ES-I3 (cell line): ENCODE data around the gene POLDIP2.

Experiments used
- H3K36me3 ChIP-seq: 2 replicates; pipeline ENCODE4 v1.6.1; 2013; ENCODE audit warnings: mild to moderate bottlenecking, low read length, control low read depth, moderate library complexity; ENCODE audit not compliant: insufficient read depth
- H3K4me1 ChIP-seq: 2 replicates; pipeline ENCODE4 v1.6.1; 2013; ENCODE audit warnings: mild to moderate bottlenecking, control low read depth, low read length; ENCODE audit not compliant: insufficient read depth
- H3K9ac ChIP-seq: 2 replicates; pipeline ENCODE4 v1.6.1; 2013; ENCODE audit warnings: low read depth, mild to moderate bottlenecking, low read length, moderate library complexity
- H3K9me3 ChIP-seq: 2 replicates; pipeline ENCODE4 v1.6.1; 2013; ENCODE audit warnings: mild to moderate bottlenecking, low read length, moderate library complexity; ENCODE audit not compliant: control insufficient read depth, insufficient read depth

POLDIP2 gene

GRCh38 chr17:28315846-28316705 is 41.3 kb downstream of the POLDIP2 start:
- Histone ChIP-seq H3K4me1 (peaks cover 10% of the 10 kb centered on the region; the same call in 1 of the 2 replicates), H3K36me3 (no peaks in the 10 kb centered on the region), H3K9ac (no peak overlapping the region), H3K9me3 (no peaks in the 10 kb centered on the region)

- H3K36me3 ChIP-seq = no peaks in the 10 kb centered on the region
- no peak overlapping the region for H3K9ac ChIP-seq
- H3K9me3 ChIP-seq = no peaks in the 10 kb centered on the region
- H3K4me1 ChIP-seq = peaks cover 10% of the 10 kb centered on the region; the same call in 1 of the 2 replicates
Measured at GRCh38 chr17:28313841-28314240, 43.5 kb downstream of the POLDIP2 start.

- Histone ChIP-seq H3K9me3 (no peaks in the 10 kb centered on the region), H3K4me1 (no peaks in the 10 kb centered on the region), H3K36me3 (no peaks in the 10 kb centered on the region), H3K9ac (no peak overlapping the region; the same call in 1 of the 2 replicates)
Measured at GRCh38 chr17:28306954-28307401, 50.3 kb downstream of the POLDIP2 start.

GRCh38 chr17:28298449-28298848 is 58.9 kb downstream of the POLDIP2 start:
- Histone ChIP-seq H3K36me3 (no peaks in the 10 kb centered on the region), H3K4me1 (no peaks in the 10 kb centered on the region), H3K9me3 (no peaks in the 10 kb centered on the region), H3K9ac (no peak overlapping the region)
